Stimulated activated CD8-positive, alpha-beta memory T cell treated with anti-CD3 and anti-CD28 coated beads, Interleukin-12 subunit alpha, Interleukin-12 subunit beta, amount 100 ng/mL, for 24 hours (primary cell): Measurements from ENCODE around the gene HSP90AA1.
A peak's percentile ranks its signal among the peaks of the same experiment; 100 is the strongest.
"Not testable (repeated sequence)": the region's sequence is repeated elsewhere in the genome, so short reads cannot be mapped to it uniquely, and the experiment has no call there.

ENCODE experiments used
- DNase-seq: peaks from one replicate; pipeline ENCODE4 v3.0.0-alpha.2; 2020; ENCODE audit errors: extremely low read depth

Gene HSP90AA1

GRCh38 chr14:102094101-102094500 lies 7.3 kb upstream of the HSP90AA1 start:
- DNase-seq = no peak

- DNase-seq = no peak
Observed at GRCh38 chr14:102092806-102093205, 6.0 kb upstream of the HSP90AA1 start.

DNA sequence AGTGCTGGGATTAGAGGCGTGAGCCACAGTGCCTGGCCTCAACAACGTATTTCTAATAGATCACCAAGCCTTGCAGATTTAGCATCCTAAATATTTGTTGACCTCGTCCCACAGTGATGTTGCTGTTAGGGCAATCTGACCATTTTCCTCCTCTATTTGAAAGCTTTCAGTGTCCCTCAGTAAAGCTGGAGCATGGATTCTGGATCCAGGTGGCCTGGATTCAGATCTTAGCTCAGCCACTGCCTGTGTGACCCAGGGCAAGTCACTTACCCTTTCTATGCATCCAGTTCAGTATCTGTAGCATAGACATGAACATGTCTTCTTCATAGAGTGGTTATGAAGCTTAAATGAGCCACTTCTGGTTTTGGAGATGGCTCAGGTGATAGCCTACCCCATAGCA lies 3.9 kb upstream of the HSP90AA1 start:
- DNase-seq = no peak

- DNase-seq = no peak
Observed at GRCh38 chr14:102089621-102090343, 2.9 kb upstream of the HSP90AA1 start.

DNA sequence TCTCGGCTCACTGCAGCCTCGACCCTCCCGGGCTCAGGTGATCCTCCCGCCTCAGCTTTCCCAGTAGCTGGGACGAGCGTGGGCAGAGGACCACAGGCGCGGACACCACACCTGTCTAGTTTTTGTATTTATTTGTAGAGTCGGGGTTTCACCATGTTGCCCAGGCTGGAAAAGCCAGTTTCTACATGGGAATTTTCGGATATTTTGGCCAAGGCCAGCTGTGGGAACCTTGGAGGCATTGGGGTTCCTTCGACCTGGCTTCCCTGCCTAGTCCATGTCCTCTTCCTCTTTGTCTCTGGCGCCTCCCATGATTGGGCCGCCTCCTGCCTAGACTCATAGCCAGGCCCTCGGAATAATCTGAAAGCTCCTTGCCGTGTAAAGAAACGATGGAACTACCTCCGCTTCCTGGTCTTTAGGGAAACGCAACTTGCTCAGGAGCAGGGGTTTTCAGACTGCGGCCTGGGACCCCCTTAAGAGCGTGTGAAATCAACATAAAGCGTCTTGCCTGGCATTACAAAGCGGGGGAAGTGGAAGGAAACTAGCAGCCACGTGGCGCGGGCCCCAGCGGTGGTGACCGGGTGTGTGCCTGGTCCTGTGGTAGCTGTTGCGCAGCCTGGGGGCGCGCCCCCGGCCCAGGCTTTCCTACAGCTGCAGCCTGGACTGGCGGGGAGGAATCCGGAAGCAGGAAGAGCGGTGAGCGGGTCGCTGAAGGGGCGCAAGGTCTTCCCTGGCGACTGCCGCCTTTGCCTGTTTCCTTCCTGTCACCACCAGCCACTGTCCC lies 1.4 kb upstream of the HSP90AA1 start:
- peak; percentile 33 for DNase-seq

DNA sequence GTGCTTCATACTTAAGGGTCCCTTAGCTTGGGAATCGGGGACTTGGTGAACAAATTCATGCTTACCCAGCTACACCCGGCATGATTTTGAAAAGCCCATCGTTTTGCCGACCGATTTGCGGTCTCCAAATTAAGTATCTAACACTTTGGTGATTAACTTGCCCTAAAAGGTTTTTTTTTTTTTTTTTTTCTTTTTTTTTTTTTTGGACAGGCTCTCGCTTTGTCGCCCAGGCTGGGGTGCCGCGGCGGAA lies 843 bp upstream of the HSP90AA1 start:
- DNase-seq = no peak

DNA sequence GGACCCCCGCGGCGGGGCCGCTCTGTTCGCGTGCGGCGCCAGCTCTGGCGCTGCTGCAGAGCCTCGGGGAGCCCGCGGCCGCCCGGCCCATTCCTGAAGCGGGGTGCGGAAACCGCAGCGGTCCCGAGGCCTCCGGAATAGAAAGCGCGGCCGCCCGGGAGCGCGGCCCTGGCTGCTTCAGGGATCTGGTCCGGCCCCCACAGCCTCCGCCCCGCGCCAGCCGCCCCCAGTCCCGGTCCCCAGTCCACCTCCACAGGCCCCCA lies 204 bp downstream of the HSP90AA1 start:
- no peak for DNase-seq

GRCh38 chr14:102085948-102086708 lies 716 bp downstream of the HSP90AA1 start:
- DNase-seq = peak; percentile 31

DNA sequence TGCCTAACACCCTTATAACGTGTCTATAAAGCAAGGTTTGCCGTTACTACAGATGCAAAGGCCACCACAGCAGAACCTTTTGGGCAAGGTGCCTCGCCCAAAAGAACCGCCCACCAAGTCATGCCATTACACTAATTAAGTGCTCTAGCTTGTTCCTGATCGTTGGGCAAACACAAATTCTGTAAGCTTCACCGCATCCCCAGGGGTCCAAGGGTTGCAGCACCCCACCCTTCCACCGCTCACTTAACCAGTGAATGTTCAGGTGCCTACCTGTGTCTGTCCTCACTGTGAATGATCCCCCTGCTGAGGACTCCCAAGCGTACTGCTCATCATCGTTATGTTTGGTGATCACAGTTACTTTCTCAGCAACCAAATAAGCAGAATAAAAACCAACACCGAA lies 1.4 kb downstream of the HSP90AA1 start:
- no peak for DNase-seq

DNA sequence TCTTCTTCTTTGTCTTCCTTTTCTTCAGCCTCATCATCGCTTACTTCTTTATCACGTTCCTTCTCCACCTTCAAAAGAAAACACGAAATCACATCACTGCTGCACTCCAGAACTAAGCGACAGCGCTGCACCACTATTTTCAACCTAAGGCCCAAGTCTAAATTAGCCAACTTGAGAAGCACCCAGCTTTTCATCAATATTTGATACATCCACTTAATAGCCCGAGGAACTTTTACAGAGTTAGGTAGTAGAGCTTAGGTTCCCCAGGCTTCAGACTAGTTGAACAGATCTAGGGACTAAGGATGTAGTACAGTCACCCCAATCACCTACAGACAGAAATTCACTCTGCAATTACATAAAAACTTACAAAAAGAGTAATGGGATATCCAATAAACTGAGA lies 1.9 kb downstream of the HSP90AA1 start:
- no peak for DNase-seq

DNA sequence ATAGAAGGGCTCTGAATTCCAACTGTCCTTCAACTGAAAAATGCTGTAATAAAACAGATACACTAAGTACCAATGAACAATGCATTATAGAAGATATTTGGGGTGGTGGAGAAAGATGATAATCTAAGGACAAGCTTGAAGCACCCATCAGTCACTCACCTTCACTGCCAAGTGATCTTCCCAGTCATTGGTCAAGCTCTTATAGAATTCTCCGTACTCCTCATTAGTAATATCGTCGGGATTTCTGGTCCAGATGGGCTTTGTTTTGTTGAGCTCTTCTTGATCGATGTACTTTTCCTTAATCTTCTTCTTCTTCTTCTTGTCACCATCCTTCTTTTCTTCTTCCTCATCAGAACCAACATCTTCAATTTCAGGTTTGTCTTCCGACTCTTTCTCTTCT lies 2.3 kb downstream of the HSP90AA1 start:
- DNase-seq = not testable (repeated sequence)

- no peak for DNase-seq
Observed at GRCh38 chr14:102081231-102082080, 5.4 kb downstream of the HSP90AA1 start.

DNA sequence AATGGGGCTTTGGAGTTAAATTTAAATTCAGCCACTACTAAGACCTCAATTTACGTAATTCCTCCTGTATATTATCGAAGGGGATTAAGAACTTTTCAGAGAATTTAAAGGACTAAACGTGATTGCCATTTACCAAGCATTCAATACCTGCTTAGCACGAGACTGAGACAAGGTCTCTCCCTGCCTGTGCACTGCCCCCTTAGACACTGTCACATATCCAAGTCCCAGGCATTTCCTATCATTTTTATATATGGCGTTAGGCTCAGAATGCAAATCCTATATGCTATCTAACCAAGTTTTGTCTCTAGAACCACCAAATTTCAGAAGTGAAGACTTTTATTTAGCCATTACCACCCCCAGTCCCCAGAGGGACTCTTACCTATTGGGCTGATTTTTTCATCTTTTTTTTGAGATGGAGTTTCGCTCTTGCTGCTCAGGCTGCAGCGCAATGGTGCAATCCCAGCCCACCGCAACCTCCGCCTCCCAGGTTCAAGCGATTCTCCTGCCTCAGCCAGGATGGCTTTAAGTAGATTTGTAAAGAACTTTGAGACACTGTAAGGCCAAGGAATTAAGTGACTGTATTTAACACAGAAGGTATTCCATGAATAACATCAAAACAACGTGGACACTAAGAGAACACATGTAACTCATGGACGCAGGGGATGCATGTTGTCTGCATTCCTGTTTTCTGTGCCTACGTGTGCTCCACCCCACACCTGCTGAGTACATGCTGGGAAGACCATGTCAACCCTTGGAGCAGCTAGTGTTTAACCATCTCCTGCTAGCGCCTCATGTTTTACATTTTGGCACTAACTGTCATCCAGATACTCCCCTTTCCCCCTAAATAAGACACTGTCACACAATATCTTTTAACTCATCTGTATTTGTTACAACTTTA lies 6.4 kb downstream of the HSP90AA1 start:
- no peak for DNase-seq

DNA sequence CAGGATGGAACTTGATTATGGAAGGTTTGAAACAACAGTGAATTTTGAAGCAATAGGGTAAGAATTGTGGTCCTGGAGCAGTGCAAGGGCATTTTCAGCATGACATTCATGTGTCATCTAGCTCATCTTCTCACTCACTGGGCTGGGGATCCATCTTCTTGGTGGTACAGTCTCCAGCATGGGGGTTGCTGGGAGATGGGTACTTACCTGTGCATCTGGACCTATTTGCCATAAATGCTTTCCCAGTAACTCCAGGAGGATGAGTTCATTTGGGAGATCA lies 7.2 kb downstream of the HSP90AA1 start:
- no peak for DNase-seq

GRCh38 chr14:102078831-102079699 lies 7.8 kb downstream of the HSP90AA1 start:
- no peak for DNase-seq

DNA sequence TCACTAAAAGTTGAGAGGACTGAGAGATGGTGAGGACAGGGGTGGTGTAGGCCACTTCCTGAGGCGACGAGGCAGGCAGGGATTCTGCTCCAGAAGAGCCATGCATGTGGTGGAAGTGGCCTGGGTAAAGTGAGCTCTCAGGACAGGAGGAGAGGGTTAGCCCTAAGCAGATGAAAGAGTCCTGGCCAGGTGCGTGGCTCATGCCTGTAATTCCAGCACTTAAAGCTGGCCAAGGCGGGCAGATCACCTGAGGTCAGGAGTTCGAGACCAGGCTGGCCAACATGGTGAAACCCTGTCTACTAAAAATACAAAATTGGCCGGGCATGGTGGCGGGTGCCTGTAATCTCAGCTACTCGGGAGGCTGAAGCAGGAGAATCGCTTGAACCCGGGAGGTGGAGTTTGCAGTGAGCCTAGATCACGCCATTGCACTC lies 8.5 kb downstream of the HSP90AA1 start:
- not testable (repeated sequence) for DNase-seq

- no peak for DNase-seq
Observed at GRCh38 chr14:102077382-102077709, 9.5 kb downstream of the HSP90AA1 start.

- no peak for DNase-seq
Observed at GRCh38 chr14:102075155-102075554, 11.7 kb downstream of the HSP90AA1 start.

DNA sequence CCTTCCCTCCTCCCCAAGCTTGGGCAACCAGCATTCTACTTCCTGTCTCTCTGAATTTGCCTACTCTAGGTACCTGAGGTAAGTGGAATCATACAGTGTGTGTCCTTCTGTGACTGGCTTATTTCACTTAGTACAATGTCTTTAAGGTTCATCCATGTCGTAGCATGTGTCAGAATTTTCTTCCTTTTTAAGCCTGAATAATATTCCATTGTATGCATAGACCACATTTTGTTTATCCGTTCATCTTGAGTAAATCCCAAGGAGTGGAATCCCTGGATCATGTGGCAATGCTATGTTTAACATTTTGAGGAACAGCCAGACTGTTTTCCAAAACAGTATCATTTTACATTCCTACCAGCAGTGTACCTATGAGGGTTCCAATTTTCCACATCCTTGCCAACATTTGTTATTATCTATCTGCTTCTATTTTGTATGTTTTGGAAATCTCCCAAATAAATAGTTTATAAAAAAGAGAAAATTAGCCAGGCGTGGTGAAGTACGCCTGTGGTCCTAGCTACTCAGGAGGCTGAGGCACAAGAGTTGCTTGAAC lies 12.4 kb downstream of the HSP90AA1 start:
- no peak for DNase-seq

- DNase-seq = no peak
Observed at GRCh38 chr14:102071283-102071998, 15.4 kb downstream of the HSP90AA1 start.
